Astrocyte of the hippocampus (primary cell): ENCODE data around the gene YAP1.

Experiments used
- DNase-seq: peaks from one replicate; pipeline ENCODE4 v3.0.0; 2011; ENCODE audit warnings: low read depth, low spot score

YAP1 gene

GRCh38 chr11:102272047-102272824, 162.0 kb downstream of the YAP1 start:
- no peak for DNase-seq

DNA sequence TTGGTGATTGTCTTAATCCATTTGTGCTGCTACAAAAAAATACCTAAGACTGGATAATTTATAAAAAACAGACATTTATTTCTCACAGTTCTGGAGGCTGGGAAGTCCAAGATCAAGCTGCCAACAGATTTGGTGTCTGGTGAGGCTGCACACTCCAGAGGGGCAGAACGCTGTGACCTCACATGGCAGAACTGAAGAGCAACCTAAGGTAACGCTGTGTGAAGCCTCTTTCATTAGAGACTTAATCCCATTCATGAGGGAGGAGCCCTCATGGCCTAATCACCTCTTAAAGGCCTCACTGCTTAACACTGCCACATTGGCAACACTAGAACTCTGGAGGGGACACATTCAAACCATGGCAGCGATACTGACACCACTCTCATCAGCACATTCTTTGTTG, 164.4 kb downstream of the YAP1 start:
- no peak for DNase-seq

DNA sequence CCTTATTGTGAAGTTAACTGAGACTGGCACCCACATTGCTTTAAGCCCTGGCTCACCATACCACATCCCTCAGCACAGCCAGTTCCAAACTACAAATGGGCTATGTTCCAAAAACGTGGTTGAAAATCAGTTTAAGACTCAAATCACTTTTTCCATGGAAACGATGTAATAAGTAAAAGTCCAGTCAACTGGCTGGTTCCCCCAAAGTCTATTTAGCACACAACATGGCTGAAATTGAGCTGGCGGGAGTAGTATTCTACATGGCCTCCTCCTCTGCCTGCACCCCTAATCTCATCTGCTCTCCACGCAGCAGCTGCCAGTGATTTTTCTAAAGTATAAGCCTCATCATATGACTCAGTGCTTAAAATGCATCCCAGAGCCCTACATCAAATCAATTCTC, 166.1 kb downstream of the YAP1 start:
- peak; percentile 78 for DNase-seq

DNA sequence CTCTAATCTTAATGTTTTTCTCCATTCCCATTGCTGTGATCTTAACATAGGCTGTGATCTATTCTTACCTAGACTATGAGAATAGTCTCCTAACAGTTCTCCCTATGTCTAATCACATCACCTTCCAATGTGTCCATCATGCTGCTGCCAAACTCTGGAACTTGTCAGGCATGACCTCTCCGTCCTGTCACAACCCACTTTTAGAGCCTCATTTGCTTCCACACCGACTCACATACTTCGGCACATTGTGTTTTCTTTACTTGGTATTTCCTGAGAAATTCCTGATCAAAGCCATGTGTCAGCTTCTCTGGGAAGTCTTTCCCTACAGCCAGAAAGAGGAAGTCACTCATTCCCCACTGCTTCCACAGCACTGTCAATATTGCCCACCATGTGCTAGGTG, 166.5 kb downstream of the YAP1 start:
- peak; percentile 42 for DNase-seq

GRCh38 chr11:102279641-102280170, 169.5 kb downstream of the YAP1 start:
- peak; percentile 64 for DNase-seq

DNA sequence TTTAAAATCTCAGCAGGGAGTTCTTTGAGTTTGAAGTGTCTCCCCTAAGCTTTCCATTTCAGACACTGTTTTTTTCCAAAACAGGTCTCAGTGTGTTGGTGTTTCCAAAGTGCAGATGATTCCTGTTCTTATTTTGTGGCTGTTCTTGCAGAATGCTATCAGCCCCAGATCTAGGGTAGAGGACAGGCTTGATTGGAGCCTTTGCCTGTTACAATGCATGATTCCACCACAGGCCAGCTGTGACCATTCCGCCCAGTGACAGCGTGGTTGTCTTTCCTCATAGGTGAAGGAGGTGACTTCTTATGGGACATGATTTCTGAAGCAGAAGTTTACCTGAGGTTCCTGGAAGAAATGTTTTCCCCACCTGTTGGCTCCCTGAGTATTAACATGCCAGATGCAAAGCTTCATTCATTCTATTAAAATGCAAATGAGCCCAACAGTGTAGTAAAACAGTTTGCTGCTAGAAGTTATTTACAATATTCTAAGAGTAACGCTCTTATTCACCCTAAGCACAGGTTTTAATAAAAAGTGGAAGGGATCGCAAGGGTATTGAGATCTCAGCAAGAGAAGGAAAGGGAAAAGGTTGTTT, 170.1 kb downstream of the YAP1 start:
- DNase-seq: no peak
